ENCODE measurements around the gene APLN.

DNA sequence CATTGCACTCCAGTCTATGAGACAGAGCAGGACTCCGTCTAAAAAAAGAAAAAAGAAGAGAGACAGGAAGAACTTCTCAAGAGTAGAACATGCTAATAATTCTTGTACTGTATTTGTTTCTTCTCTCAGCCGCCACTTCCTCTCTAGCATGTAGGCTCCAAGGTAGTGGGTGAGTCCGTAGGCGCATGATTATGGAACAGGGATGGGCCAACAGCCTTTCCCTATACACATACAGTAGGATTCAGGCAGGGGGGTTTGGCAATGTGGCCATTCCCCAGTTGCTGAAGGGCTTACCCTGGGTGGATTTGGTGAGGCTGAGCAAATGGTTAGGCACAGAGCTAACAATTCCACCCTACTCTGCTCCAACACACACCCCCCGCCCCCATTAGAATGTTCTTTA is 35.0 kb upstream of the APLN start:
- TF ChIP-seq, protein P1, sequence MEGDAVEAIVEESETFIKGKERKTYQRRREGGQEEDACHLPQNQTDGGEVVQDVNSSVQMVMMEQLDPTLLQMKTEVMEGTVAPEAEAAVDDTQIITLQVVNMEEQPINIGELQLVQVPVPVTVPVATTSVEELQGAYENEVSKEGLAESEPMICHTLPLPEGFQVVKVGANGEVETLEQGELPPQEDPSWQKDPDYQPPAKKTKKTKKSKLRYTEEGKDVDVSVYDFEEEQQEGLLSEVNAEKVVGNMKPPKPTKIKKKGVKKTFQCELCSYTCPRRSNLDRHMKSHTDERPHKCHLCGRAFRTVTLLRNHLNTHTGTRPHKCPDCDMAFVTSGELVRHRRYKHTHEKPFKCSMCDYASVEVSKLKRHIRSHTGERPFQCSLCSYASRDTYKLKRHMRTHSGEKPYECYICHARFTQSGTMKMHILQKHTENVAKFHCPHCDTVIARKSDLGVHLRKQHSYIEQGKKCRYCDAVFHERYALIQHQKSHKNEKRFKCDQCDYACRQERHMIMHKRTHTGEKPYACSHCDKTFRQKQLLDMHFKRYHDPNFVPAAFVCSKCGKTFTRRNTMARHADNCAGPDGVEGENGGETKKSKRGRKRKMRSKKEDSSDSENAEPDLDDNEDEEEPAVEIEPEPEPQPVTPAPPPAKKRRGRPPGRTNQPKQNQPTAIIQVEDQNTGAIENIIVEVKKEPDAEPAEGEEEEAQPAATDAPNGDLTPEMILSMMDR (IDR thresholded peaks at IDR 0.05; ENCODE audit: insufficient read depth, low read depth, low read length) = no peak
- TF ChIP-seq EZH2 (IDR thresholded peaks at IDR 0.05; ENCODE audit: insufficient read depth, low read length) = no peak
